KMS-11 (cell line): ENCODE measurements around the gene GAS1.

Experiments
- H2AFZ ChIP-seq: fragments of 200-600 bp; sonication (generic); 2 replicates; pipeline ENCODE4 v1.6.1; 2016; ENCODE audit warnings: antibody characterized with exemption, mixed run types, low read depth
- H3K27ac ChIP-seq: fragments of 200-600 bp; sonication (generic); 2 replicates; pipeline ENCODE4 v1.6.1; 2016; ENCODE audit warnings: mild to moderate bottlenecking, mixed run types
- H3K27me3 ChIP-seq: fragments of 200-600 bp; sonication (generic); 2 replicates; pipeline ENCODE4 v1.6.1; 2017; ENCODE audit warnings: mild to moderate bottlenecking, low read depth, mixed run types, moderate library complexity; ENCODE audit not compliant: insufficient read depth
- H3K36me3 ChIP-seq: fragments of 200-600 bp; sonication (generic); 2 replicates; pipeline ENCODE4 v1.6.1; 2017; ENCODE audit warnings: mild to moderate bottlenecking, mixed run types; ENCODE audit not compliant: insufficient read depth
- H3K4me1 ChIP-seq: fragments of 200-600 bp; sonication (generic); 2 replicates; pipeline ENCODE4 v1.6.1; 2016; ENCODE audit warnings: mild to moderate bottlenecking, low read depth, mixed run types; ENCODE audit not compliant: poor library complexity, severe bottlenecking
- H3K4me2 ChIP-seq: fragments of 200-600 bp; sonication (generic); 2 replicates; pipeline ENCODE4 v1.7.0; 2016; ENCODE audit warnings: mild to moderate bottlenecking, mixed run types
- H3K4me3 ChIP-seq: fragments of 200-600 bp; sonication (generic); IDR thresholded peaks from 2 replicates; pipeline ENCODE4 v1.6.1; 2017; ENCODE audit warnings: low read depth, low read length, mixed read lengths; ENCODE audit not compliant: insufficient read depth
- H3K79me2 ChIP-seq: fragments of 200-600 bp; sonication (generic); 2 replicates; pipeline ENCODE4 v1.6.1; 2016; ENCODE audit warnings: low read depth, mixed run types; ENCODE audit not compliant: insufficient read depth
- H3K9ac ChIP-seq: fragments of 200-600 bp; sonication (generic); 2 replicates; pipeline ENCODE4 v1.6.1; 2016; ENCODE audit warnings: mild to moderate bottlenecking, mixed run types
- H4K20me1 ChIP-seq: fragments of 200-600 bp; sonication (generic); 2 replicates; pipeline ENCODE4 v1.6.1; 2016; ENCODE audit warnings: mild to moderate bottlenecking, mixed run types; ENCODE audit not compliant: insufficient read depth
- CTCF ChIP-seq: fragments of 200-600 bp; sonication (generic); conservative IDR thresholded peaks from 2 replicates; pipeline ENCODE4 v1.6.1; 2017; ENCODE audit warnings: low read depth, mild to moderate bottlenecking, antibody characterized with exemption, low read length, moderate library complexity, mixed read lengths

Gene GAS1

GRCh38 chr9:86974421-86974820 is 27.1 kb upstream of the GAS1 start:
- no peak for TF ChIP-seq CTCF
- H2AFZ ChIP-seq = no peak overlapping the region
- H3K27ac ChIP-seq = no peak overlapping the region
- H4K20me1 ChIP-seq = no peaks in the 10 kb centered on the region
- no peak overlapping the region for H3K4me2 ChIP-seq
- no peaks in the 10 kb centered on the region for H3K79me2 ChIP-seq
- H3K4me3 ChIP-seq = no peak overlapping the region
- H3K36me3 ChIP-seq = no peaks in the 10 kb centered on the region
- peaks cover 5% of the 10 kb centered on the region for H3K4me1 ChIP-seq
- no peak overlapping the region for H3K9ac ChIP-seq
- H3K27me3 ChIP-seq = no peaks in the 10 kb centered on the region

GRCh38 chr9:86971742-86972141 is 24.4 kb upstream of the GAS1 start:
- Histone ChIP-seq H4K20me1 (no peaks in the 10 kb centered on the region), H3K27me3 (no peaks in the 10 kb centered on the region), H3K27ac (no peak overlapping the region), H3K79me2 (no peaks in the 10 kb centered on the region), H3K4me1 (peaks cover 5% of the 10 kb centered on the region), H3K4me2 (no peak overlapping the region), H3K9ac (no peak overlapping the region), H2AFZ (no peak overlapping the region), H3K4me3 (no peak overlapping the region), H3K36me3 (no peaks in the 10 kb centered on the region)
- no peak for TF ChIP-seq CTCF

- H3K27ac ChIP-seq = no peak overlapping the region
- no peak for TF ChIP-seq CTCF
- H3K9ac ChIP-seq = no peak overlapping the region
- H3K4me1 ChIP-seq = no peaks in the 10 kb centered on the region
- no peaks in the 10 kb centered on the region for H4K20me1 ChIP-seq
- no peaks in the 10 kb centered on the region for H3K27me3 ChIP-seq
- no peak overlapping the region for H2AFZ ChIP-seq
- no peaks in the 10 kb centered on the region for H3K79me2 ChIP-seq
- no peaks in the 10 kb centered on the region for H3K36me3 ChIP-seq
- no peak overlapping the region for H3K4me3 ChIP-seq
- no peak overlapping the region for H3K4me2 ChIP-seq
Observed at GRCh38 chr9:86968258-86968920, 21.1 kb upstream of the GAS1 start.

- Histone ChIP-seq H3K4me3 (no peak overlapping the region), H3K4me2 (no peak overlapping the region), H3K27ac (no peak overlapping the region), H2AFZ (no peak overlapping the region), H3K36me3 (no peaks in the 10 kb centered on the region), H3K4me1 (no peaks in the 10 kb centered on the region), H4K20me1 (no peaks in the 10 kb centered on the region), H3K27me3 (no peaks in the 10 kb centered on the region), H3K79me2 (no peaks in the 10 kb centered on the region), H3K9ac (no peak overlapping the region)
- no peak for TF ChIP-seq CTCF
Observed at GRCh38 chr9:86966852-86967511, 19.7 kb upstream of the GAS1 start.
